ENCODE measurements around the gene KCNN2. TPM values are rescaled to one million over a fixed set of nuclear protein-coding genes. Genes with fewer than 3 reads are reported as not detected.

The KCNN2 gene
- total and polyA plus RNA-seq, 2 donors (not counting 1 experiment from before 2014, with no cell fraction given) = 0.08 to 0.50 TPM

DNA sequence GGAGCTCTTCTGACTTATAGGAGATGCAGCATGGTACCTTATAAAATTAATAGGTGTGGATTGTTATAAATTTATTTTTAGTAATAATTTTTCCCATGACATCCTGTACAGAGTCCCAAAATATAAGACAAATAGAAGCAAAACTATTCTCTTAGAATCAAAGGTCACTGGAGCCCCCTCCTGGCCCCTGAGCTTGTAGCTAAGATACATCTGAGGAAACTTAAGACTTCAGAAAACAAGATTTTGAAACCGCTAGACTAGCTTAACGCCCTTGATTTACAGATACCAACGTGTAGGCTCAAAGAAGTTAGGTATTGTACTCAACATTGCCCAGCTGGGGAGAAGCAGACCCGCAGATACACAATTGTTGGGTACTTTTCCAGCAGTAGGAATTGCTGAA lies 45.7 kb upstream of the KCNN2 start:
- no peak for TF ChIP-seq EZH2 (IDR thresholded peaks at IDR 0.05; ENCODE audit: low read length, missing control alignments)
- TF ChIP-seq, protein P1, sequence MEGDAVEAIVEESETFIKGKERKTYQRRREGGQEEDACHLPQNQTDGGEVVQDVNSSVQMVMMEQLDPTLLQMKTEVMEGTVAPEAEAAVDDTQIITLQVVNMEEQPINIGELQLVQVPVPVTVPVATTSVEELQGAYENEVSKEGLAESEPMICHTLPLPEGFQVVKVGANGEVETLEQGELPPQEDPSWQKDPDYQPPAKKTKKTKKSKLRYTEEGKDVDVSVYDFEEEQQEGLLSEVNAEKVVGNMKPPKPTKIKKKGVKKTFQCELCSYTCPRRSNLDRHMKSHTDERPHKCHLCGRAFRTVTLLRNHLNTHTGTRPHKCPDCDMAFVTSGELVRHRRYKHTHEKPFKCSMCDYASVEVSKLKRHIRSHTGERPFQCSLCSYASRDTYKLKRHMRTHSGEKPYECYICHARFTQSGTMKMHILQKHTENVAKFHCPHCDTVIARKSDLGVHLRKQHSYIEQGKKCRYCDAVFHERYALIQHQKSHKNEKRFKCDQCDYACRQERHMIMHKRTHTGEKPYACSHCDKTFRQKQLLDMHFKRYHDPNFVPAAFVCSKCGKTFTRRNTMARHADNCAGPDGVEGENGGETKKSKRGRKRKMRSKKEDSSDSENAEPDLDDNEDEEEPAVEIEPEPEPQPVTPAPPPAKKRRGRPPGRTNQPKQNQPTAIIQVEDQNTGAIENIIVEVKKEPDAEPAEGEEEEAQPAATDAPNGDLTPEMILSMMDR (conservative IDR thresholded peaks at IDR 0.05 in 1 of 2, IDR thresholded peaks at IDR 0.05 in 1 of 2; ENCODE audit: low read depth in 1 of 2, low read length in 2 of 2) = peak in 1 of 2 donors; percentile 13
- Histone ChIP-seq H3K4me3 (replicated peaks in 1 of 4; ENCODE audit: control extremely low read depth in 1 of 4, insufficient read depth in 1 of 4, low read depth in 3 of 4, low read length in 4 of 4) (no peak overlapping the region), H4K20me1 (ENCODE audit: control insufficient read depth, extremely low read depth, insufficient read depth, low read length) (no peaks in the 10 kb centered on the region), H3K27me3 (ENCODE audit: control insufficient read depth, insufficient read depth, low read length) (no peaks in the 10 kb centered on the region), H3K9ac (ENCODE audit: insufficient read depth, low read length) (no peak overlapping the region), H3K36me3 (ENCODE audit: control insufficient read depth, insufficient read depth, low read length) (no peaks in the 10 kb centered on the region), H3K9me3 (ENCODE audit: control insufficient read depth, insufficient read depth, low read depth, low read length) (no peaks in the 10 kb centered on the region), H3K27ac (ENCODE audit: insufficient read depth, low read length) (no peak overlapping the region), H3K4me1 (ENCODE audit: control insufficient read depth, extremely low read depth, insufficient read depth, low read length) (no peaks in the 10 kb centered on the region), H3K4me2 (ENCODE audit: extremely low read depth, insufficient read depth, low read length) (no peak overlapping the region), H3K79me2 (ENCODE audit: control insufficient read depth, insufficient read depth, low read length) (no peaks in the 10 kb centered on the region), H2AFZ (ENCODE audit: low read length) (no peak overlapping the region)
- peak in 1 of 2 donors; percentile 31 for DNase-seq (ENCODE audit: low read depth in 2 of 2)

DNA sequence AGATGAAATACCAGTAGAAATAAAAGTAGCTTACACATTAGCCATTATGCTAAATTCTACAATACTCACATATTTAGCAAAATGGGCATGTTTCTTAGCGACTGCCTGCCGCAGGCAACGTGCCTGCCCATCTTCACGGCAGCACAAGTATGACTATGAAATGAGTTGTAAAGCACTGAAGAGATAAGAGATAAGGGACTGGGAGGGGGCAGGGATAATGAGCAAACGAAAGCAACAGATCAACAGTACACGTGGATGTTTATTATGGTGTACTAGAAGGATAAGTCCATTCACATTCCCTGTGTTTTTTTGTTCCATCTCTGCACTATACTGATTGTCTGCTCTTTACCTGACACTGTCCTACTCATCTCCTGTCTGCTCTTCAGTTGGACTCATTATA lies 44.1 kb upstream of the KCNN2 start:
- DNase-seq (ENCODE audit: low read depth in 2 of 2) = no peak
- H3K9ac ChIP-seq (ENCODE audit: insufficient read depth, low read length) = no peak overlapping the region
- H2AFZ ChIP-seq (ENCODE audit: low read length) = no peak overlapping the region
- no peak overlapping the region for H3K4me3 ChIP-seq (replicated peaks in 1 of 4; ENCODE audit: control extremely low read depth in 1 of 4, insufficient read depth in 1 of 4, low read depth in 3 of 4, low read length in 4 of 4)
- H3K4me1 ChIP-seq (ENCODE audit: control insufficient read depth, extremely low read depth, insufficient read depth, low read length) = no peaks in the 10 kb centered on the region
- no peaks in the 10 kb centered on the region for H3K9me3 ChIP-seq (ENCODE audit: control insufficient read depth, insufficient read depth, low read depth, low read length)
- H3K27ac ChIP-seq (ENCODE audit: insufficient read depth, low read length) = no peak overlapping the region
- no peaks in the 10 kb centered on the region for H3K79me2 ChIP-seq (ENCODE audit: control insufficient read depth, insufficient read depth, low read length)
- TF ChIP-seq, protein P1 (conservative IDR thresholded peaks at IDR 0.05 in 1 of 2, IDR thresholded peaks at IDR 0.05 in 1 of 2; ENCODE audit: low read depth in 1 of 2, low read length in 2 of 2) = no peak
- TF ChIP-seq EZH2 (IDR thresholded peaks at IDR 0.05; ENCODE audit: low read length, missing control alignments) = no peak
- no peaks in the 10 kb centered on the region for H3K27me3 ChIP-seq (ENCODE audit: control insufficient read depth, insufficient read depth, low read length)
- H3K36me3 ChIP-seq (ENCODE audit: control insufficient read depth, insufficient read depth, low read length) = no peaks in the 10 kb centered on the region
- H3K4me2 ChIP-seq (ENCODE audit: extremely low read depth, insufficient read depth, low read length) = no peak overlapping the region
- no peaks in the 10 kb centered on the region for H4K20me1 ChIP-seq (ENCODE audit: control insufficient read depth, extremely low read depth, insufficient read depth, low read length)

DNA sequence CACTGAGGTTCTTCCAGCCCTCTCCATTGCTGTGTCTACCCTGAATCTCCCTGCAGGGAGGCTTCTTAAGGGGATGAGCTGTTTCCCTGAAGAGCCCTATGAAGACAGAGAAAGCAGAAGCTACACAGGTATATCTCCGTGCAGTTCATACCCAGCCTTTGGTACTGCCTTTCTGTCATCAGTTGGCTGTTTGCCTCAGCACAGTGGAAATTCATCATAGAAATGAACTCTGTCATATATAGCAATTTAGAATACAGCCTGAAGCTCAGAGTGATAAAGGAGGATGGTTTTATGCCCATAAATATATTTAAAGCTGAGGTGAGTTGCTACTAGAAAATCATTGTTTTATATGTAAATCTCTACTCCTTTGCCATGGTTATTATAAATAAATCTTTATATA lies 42.6 kb upstream of the KCNN2 start:
- Histone ChIP-seq H3K27me3 (ENCODE audit: control insufficient read depth, insufficient read depth, low read length) (no peaks in the 10 kb centered on the region), H3K27ac (ENCODE audit: insufficient read depth, low read length) (no peak overlapping the region), H3K4me3 (replicated peaks in 1 of 4; ENCODE audit: control extremely low read depth in 1 of 4, insufficient read depth in 1 of 4, low read depth in 3 of 4, low read length in 4 of 4) (no peak overlapping the region), H3K4me2 (ENCODE audit: extremely low read depth, insufficient read depth, low read length) (no peak overlapping the region), H4K20me1 (ENCODE audit: control insufficient read depth, extremely low read depth, insufficient read depth, low read length) (no peaks in the 10 kb centered on the region), H3K4me1 (ENCODE audit: control insufficient read depth, extremely low read depth, insufficient read depth, low read length) (no peaks in the 10 kb centered on the region), H2AFZ (ENCODE audit: low read length) (no peak overlapping the region), H3K79me2 (ENCODE audit: control insufficient read depth, insufficient read depth, low read length) (no peaks in the 10 kb centered on the region), H3K36me3 (ENCODE audit: control insufficient read depth, insufficient read depth, low read length) (no peaks in the 10 kb centered on the region), H3K9ac (ENCODE audit: insufficient read depth, low read length) (no peak overlapping the region), H3K9me3 (ENCODE audit: control insufficient read depth, insufficient read depth, low read depth, low read length) (no peaks in the 10 kb centered on the region)
- DNase-seq (ENCODE audit: low read depth in 2 of 2) = no peak
- no peak for TF ChIP-seq EZH2 (IDR thresholded peaks at IDR 0.05; ENCODE audit: low read length, missing control alignments)
- TF ChIP-seq, protein P1 (conservative IDR thresholded peaks at IDR 0.05 in 1 of 2, IDR thresholded peaks at IDR 0.05 in 1 of 2; ENCODE audit: low read depth in 1 of 2, low read length in 2 of 2) = no peak

All from fibroblast of lung (primary cell).